Thyroid gland (tissue), 4 donors: ENCODE data around the gene UBP1.
"Not testable (repeated sequence)": the region's sequence is repeated elsewhere in the genome, so short reads cannot be mapped to it uniquely, and the experiment has no call there.

Source experiments
- POLR2A ChIP-seq, 2 donors: fragments of 450-650 bp; IDR thresholded peaks; one replicate each; pipeline ENCODE4 v1.6.1; 2017; ENCODE audit warnings: antibody characterized with exemption in 2 of 2, mild to moderate bottlenecking in 2 of 2, moderate library complexity in 1 of 2
- TF ChIP-seq, protein P1 (sequence below), 6 experiments: fragments of 200-600 bp in 3 of 6; fragments of 450-650 bp in 3 of 6; sonication (generic) in 3 of 6; IDR thresholded peaks; one replicate each; pipeline ENCODE4 v1.5.1; 2016 to 2019; ENCODE audit warnings: antibody characterized with exemption in 6 of 6, mild to moderate bottlenecking in 2 of 6, inconsistent platforms in 1 of 6, moderate library complexity in 1 of 6

DNA sequence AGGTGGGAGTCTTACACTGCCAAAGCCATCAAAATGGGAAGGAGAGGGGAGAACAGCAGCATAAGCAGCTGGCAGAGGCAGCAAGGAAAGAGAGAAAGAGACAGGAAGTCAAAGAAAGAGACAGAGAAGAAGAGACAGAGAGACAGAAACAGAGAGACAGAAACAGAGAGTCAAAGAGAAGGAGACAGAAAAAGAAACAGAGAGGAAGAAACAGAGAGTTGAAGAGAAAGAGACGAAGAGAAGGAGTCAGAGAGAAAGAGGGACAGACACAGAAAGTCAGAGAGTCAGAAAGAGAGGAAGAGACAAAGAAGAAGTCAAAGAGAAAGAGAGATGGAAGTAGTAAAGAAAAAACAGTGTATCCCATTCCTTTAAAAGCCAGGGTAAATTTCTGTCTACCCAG, 11.8 kb upstream of the UBP1 start:
- TF ChIP-seq POLR2A (IDR thresholded peaks at IDR 0.05), result not testable (repeated sequence)
- TF ChIP-seq, protein P1, sequence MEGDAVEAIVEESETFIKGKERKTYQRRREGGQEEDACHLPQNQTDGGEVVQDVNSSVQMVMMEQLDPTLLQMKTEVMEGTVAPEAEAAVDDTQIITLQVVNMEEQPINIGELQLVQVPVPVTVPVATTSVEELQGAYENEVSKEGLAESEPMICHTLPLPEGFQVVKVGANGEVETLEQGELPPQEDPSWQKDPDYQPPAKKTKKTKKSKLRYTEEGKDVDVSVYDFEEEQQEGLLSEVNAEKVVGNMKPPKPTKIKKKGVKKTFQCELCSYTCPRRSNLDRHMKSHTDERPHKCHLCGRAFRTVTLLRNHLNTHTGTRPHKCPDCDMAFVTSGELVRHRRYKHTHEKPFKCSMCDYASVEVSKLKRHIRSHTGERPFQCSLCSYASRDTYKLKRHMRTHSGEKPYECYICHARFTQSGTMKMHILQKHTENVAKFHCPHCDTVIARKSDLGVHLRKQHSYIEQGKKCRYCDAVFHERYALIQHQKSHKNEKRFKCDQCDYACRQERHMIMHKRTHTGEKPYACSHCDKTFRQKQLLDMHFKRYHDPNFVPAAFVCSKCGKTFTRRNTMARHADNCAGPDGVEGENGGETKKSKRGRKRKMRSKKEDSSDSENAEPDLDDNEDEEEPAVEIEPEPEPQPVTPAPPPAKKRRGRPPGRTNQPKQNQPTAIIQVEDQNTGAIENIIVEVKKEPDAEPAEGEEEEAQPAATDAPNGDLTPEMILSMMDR (IDR thresholded peaks at IDR 0.05), result not testable (repeated sequence)
